ENCODE results near the gene OTOA.
"Not testable (repeated sequence)": the region's sequence is repeated elsewhere in the genome, so short reads cannot be mapped to it uniquely, and the experiment has no call there.

OTOA gene

DNA sequence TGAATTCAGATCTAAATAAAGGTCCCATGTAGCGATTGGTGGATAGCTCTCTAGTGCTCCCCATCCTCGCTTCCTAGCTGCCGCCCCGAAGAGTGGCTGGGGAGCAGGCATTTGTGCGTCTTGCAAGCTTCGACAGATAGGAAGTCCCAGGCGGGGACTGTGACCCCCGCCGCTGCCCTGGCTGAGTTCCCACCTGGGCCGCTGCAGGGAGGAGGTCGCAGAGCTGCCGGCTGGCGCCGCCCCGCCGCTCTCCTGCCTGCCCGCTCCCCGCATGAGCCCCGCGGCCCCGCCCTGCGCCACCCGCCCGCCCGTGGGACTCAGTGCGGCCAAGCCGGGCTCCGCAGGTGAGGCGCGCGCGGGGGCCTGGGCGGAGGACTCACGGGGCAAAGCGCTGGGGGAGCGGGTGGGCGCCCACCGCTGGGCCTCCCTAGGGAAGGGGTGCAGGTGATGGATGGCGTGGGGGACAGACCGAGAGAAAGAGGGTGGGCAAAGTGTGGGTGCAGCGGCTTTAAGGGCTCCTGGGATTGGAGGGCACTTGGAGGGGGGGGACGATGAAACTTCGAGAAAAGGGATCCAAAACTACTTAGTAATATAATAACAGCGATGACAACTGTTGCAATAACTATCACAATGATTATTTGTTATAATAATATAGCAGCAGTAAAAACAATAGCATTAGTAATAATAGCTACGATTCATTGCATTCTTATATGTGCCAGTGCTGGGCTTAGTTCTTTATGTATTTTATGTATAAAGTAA lies at the start of gene OTOA:
TSS of gene OTOA (plus strand) at position 80 of the 759 bp plus-strand sequence. CDS start 14,547 bp downstream, outside the sequence.
- no peak for DNase-seq

DNA sequence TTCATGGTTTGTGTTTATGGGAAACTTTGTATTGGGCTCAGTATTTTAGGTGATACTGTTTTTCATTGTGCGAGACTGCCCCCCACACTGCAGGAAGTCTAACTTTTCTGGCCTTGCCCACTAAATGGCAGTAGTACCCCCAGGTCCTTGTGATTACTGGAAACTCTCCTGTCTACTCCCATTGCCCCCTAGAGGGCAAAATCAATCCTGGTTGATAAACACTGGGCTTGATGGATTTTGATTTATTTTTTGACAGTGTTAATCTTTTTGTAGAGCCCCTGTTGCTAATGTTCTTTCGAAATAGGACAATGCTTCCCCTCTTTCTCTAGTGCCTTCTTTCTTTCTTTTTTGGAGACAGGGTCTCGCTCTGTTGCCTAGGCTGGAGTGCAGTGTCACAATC lies 48.9 kb upstream of the OTOA start:
- no peak for DNase-seq

DNA sequence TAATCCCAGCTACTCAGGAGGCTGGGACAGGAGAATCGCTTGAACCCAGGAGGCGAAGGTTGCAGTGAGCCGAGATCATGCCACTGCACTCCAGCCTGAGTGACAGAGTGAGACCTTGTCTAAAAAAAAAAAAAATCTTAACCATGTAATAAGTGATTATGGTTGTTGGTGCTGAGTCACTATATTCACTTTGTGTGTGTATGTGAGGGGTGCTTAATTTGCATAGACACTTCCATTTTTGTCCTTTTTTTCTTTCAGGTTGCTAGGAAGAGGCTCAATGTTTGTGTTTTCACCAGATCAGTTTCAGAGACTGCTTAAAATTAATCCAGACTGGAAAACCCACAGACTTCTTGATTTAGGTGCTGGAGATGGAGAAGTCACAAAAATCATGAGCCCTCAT lies 46.2 kb upstream of the OTOA start:
- no peak for DNase-seq

DNA sequence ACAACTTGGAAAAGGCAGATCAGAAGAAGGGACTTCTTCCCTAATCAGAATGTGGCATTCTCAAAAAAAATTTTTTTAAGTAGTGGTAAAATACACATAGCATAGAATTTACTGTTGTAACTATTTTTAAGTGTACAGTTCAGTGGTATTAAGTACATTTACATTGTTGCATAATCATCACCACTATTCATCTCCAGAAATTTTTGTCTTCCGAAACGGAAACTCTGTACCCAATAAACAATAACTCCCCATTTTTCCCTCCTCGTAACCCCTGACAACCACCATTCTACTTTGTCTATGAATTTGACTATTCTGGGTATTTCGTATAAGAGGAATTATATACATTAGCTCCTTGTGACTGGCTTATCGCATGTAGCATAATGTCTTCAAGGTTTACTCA lies 45.5 kb upstream of the OTOA start:
- DNase-seq, result no peak

DNA sequence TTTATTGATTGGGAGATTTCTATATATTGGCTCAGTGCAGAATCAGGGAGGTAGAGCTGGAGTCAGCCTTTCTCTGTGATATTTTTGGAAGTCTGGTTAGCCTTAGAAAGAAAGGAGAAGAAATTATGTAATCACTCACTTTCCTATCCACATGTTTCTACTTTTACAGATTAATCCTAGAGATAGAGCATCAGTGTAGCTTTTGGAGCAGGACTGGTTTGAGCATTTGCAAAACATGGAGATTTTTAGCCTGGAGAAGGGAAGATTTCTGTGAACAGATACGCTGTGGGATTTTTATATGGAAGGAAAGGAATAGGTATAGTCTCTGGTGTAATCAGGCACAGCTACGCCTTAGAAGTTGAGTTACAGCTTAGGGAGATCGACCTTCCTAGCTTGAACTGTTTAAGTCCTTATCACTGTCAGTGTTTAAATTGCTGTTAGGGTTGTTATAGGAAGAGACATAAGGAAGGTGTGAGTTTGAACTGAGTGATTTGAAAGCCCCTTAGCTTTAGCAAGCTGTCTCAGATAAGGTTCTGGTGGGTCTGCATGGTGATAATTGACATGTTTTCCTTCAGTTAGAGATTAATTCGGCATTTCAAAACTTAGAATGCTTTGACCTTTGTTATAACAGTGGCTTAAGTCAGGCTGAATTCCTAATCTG lies 43.9 kb upstream of the OTOA start:
- DNase-seq, result no peak

DNA sequence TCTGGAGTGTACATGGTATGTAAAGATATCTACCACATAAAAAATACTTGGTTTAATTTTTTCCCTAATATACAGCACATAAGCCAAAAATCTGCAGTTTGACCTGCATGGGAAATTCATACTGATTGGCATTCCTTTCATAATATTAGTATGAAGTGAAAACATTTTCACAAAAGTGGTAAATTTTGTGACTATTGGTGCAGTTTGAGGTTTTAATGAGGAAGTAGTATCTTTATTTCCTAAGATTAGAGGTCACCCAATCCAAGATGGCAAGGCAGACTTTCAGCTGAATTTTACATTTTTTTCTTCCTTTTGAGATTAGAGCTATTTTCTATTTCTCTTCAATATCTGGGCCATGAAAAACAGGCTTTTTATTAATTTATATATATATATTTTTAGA lies 43.2 kb upstream of the OTOA start:
- DNase-seq, result no peak

DNA sequence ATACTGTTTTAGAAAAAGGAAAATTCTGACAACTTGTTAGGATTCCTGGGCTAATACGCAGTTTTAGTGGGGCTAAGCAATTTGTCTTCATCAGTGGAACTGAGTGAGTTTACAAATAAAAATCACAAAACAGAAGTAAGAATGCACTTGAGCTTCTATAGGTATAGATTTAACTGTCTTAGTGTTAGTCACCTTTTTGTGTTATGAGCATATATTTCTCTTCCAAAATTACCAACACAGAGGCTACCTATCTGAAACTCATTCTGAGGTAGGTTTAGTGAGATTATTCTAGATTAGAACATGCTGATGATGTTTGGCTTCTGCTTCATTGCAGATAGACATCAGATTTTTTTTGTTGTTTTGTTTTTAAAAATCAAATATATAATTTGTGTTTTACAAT lies 41.2 kb upstream of the OTOA start:
- no peak for DNase-seq

DNA sequence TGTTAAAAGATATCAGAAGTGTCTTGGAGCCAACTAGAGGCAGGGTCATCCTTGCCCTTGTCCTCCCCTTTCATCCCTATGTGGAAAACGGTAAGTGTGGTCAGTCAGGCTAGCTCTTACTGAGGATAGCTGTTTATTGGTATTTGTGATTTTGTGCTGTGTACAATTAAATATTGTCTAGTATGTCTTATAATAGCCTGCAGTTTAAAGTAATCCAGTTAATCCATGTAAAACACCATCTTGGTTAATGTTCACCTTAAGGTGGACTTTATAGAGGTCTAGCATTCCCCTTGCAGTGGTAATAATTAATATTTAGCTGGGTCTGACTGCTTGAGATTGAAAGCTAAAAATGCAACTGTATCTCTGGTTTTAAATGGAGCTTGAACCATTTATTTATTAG lies 38.7 kb upstream of the OTOA start:
- no peak for DNase-seq

DNA sequence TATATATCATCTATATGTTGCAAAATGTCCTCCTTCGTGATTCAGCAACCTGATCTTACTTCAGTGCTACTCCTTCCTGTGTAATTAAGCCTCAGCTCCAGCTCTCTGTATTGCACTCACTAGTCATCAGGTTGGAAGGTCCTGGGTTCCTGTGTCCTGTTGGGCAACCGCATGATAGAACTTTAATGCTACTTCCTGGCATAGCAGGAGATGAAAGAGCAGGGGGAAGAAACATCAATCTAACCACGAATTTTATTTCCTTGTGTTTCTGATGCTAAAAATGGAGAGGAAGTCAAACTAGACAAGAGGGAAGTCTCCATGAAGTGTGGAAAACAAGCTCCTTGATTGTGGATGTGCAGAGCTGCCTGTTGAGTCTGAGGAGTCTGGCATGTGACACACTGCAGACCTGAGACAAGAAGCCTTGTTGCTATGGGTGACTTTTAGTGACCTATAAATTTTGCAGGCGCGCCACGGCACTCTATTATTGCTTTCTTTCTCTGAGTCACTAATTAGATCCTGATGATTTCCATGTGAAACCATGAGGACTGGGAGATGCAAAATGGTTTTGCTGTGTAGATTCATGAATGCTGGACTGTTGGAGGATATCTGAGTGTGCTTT lies 37.0 kb upstream of the OTOA start:
- no peak for DNase-seq

DNA sequence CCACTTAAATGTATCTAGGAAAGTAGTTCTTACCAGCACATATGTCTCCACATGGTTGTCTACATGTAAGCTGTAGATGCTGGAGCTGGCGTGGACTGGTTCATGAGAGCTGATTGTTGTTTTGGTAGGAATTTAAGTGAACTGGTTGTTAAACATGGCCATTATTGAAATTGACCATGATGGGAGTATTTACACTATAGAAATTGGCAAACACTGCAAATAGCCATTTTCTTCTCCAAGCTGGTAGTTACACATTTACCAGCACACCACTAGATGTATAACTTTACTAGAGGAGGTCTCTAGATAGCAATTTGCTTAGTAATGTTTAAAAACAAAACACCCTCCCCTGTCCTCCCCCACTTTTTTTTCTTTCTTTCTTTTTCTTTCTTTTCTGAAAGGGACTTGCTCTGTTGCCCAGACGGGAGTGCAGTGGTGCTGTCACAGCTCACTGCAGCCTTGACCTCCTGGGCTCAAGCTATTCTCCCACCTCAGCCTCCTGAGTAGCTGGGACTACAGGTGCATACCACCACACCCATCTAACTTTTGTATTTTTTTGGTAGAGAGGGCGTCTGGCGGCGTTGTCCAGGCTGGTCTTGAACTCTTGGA lies 35.5 kb upstream of the OTOA start:
- no peak for DNase-seq

DNA sequence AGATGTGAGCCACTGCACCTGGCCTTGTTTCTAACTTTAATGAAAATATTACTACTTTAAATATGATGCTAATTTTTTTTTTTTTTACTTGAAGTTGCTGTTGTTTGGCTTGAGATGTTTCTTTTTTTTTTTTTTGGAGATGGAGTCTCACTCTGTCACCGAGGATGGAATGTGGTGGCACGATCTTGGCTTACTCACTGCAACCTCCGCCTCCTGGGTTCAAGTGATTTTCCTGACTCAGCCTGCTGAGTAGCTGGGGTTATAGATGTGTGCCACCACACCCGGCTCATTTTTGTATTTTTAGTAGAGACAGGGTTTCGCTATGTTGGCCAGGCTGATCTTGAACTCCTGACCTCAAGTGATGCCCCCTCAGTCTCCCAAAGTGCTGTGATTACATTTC lies 35.0 kb upstream of the OTOA start:
- no peak for DNase-seq

DNA sequence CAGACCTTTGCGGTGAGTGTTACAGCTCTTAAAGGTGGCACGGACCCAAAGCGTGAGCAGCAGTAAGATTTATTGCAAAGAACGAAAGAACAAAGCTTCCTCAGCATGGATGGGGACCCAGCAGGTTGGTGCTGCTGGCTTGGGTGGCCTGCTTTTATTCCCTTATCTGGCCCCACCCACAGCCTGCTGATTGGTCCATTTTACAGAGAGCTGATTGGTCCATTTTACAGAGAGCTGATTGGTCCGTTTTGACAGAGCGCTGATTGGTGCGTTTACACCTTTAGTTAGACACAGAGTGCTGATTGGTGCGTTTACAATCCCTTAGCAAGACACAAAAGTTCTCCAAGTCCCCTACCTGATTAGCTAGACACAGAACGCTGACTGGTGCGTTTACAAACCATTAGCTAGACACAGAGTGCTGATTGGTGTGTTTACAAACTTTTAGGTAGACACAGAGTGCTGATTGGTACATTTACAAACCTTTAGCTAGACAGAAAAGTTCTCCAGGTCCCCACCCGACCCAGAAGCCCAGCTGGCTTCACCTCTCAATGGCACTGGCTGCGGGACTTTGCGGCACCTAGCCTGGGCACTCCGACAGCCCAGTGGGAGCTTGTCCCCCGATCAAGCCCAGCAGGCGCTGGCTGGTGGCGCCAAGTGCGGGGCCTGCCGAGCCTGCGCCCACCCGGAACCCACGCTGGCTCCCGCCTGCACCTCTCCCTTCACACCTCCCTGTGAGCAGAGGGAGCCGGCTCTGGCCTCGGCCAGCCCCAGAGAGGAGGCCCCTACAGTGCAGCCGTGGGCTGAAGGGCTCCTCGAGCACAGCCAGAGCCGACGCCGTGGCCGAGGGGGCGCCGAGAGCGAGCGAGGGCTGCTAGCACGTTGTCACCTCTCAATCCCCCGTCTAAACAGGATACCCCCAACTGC lies 33.9 kb upstream of the OTOA start:
- not testable (repeated sequence) for DNase-seq

DNA sequence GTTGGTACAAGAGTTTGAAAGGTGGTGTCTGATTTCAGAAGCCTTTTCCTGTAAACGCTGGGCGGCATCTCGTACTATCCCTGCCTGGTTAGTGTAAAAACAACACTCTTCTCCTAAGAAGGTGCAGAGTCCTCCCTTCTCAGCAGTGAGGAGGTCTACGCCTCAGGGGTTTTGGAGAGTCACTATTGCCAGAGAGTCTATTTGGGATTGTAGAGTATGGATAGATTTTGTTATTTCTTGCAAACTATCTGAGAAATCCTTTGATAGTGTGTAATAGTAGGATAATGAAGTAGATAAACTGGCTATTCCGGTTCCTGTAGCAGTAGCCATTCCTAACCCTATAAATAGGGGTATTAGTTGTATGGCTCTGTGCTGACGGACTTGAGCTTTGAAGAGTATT lies 32.9 kb upstream of the OTOA start:
- not testable (repeated sequence) for DNase-seq

DNA sequence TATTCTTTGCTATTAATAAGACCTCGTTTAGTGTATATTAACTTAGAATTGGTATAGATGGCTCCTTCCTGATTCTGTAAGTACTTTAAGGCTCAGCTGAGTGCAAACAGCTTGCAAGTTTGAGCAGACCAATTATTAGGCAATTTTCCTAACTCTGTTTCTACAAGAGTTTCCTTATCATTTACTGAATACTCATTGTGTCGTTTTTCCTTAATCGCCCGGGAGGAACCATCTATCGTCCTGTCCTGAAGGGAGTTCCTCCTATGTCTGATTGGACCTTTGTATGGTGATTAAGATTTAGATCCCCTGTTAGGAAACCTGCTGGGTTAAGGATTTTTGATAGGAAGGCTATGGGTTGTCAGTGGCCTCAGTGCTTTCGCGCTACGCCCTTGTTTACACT lies 32.4 kb upstream of the OTOA start:
- not testable (repeated sequence) for DNase-seq

DNA sequence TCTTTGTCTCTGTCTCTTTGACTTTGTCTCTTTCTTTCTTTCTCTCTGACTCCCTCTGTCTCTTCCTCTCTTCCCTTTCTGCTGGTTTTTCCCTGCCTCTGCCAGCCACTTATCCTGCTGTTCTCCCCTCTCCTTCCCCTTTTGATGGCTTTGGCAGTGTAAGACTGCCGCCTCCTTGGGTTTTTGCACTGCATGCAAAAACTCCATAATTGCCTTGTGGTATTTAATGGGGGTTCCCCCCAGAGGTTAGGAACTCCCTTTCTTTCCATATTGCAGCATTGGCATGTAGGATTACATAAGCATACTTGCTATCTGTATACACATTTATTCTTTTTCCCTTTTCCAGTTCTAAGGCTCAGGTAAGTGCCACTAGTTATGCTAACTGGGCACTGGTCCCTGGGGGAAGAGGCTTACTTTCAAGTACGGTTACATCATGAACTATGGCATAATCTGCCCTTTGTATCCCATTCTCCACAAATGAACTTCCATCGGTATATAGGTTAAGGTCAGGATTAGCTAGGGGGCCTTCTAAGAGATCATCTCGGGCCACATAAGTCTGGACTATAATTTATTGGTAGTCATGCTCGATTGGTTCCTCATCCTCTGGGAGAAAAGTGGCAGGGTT lies 31.7 kb upstream of the OTOA start:
- DNase-seq, result not testable (repeated sequence)

DNA sequence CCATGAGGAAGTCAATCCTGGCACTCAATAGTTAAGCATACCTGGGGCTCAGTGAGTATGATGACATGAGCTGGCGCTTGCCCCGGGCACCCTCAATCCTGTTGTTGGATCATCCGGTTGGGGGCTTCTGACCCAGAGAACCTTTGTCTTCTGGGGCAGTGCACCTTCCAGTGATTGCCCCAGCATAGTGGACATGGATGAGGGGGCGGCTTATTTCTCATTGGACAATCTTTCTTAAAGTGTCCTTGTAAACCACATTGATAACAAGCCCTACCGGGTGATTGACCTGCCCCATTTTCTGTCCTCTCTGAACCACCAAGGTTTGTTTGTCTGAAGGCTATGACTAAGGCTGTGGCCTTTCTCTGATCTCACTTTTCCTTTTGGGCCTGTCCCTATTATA lies 29.6 kb upstream of the OTOA start:
- DNase-seq, result no peak

DNA sequence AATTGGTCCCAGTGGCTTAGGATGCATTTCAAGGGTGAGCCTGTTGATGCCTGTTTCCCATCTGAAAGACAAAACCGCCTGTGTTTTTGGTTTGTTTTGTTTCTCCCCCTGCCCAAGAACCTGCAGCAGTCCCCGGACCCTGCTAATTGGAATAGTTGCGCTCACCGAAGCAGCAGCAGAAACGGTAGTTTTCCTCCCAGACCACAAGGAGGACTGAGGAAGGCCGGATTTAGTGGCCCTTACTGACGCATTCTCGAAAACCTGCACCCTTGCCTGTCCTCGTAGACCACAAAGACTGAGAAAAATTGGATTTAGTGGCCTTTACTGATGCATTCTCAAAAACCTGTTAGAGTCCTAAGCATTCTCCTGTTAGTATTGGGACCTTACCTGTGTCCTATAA lies 28.1 kb upstream of the OTOA start:
- not testable (repeated sequence) for DNase-seq

DNA sequence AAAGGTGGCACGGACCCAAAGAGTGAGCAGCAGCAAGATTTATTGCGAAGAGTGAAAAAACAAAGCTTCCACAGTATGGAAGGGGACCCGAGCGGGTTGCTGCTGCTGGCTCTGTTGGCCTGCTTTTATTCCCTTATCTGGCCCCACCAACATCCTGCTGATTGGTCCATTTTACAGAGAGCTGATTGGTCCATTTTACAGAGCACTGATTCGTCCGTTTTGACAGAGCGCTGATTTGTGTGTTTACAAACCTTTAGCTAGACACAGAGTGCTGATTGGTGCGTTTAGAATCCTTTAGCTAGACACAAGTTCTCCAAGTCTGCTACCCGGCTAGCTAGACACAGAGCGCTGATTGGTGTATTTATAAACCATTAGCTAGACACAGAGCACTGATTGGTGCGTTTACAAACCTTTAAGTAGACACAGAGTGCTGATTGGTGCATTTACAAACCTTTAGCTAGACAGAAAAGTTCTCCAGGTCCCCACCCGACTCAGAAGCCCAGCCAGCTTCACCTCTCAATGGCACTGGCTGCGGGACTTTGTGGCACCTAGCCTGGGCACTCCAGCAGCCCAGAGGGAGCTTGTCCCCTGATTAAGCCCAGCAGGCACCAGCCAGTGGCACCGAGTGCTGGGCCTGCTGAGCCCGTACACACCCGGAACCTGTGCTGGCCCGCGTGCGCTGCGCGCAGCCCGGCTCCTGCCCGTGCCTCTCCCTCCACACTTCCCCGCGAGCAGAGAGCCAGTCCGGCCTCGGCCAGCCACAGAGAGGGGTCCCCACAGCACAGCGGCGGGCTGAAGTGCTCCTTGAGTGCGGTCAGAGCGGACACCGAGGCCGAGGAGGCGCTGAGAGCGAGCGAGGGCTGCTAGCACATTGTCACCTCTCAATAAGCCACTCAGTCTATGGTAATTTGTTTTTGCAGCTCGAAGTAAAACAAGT lies 26.5 kb upstream of the OTOA start:
- DNase-seq, result no peak

DNA sequence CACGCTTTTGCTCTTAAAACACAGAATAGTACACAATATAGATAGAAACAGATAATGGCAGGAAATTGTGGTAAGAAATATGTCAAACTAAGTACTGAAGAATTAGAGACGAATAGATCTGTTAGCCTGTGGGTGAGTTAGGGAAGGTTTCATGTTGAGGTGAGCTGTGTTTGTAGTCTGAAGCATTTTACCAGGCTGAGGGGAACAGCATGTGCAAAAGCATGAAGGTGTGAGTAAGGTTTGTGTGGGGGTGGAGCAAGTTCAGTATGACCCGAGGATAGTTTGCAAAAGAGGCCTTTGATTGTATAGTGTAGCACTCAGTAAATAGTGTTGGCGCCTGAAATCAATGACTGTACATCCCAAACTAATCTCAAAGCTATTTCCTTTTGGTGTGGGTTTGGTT lies 25.2 kb upstream of the OTOA start:
- DNase-seq, result no peak

DNA sequence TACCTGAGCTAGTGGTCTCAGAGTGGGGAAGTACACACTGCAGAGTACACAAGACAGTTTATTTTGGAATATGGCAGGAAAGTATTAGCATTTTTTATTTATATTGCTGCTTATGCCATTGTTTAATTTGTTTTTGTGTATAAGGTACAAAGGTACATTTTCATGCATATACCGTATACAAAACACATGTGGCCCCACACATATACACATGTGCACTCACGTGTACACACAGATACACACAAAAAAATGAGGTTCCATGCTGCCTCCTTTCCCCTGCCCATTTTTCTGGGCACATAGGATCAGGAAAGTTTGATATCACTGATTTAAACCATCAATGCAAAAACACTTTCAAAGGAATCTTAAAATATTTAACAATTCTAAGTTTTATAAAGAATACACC lies 24.3 kb upstream of the OTOA start:
- DNase-seq, result no peak

DNA sequence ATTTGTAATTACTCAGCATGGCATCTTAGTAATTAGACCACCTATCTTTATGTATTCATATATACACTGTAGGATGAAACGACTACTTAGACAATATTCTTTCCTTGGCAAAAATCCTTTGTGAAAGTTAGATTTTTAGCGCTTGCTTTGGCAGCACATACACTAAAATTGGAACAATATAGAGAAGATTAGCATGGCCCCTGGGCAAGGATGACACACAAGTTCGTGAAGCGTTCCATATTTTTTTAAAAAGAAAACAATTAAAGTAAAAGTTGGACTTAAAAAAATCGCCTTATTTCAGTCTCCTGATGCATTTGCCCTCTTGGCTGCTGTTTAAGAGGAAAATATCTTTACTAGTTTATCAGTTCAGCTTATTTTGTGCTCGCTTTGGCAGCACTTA lies 21.9 kb upstream of the OTOA start:
- no peak for DNase-seq

All from NCI-H2081 treated with DMSO at 0.1 percent for 48 hours (cell line).